H1 (cell line): ENCODE results near the gene UNC79. TPM values are rescaled to one million over a fixed set of nuclear protein-coding genes. Genes with fewer than 3 reads are reported as not detected.

Source experiments
- CTCF ChIA-PET: fragments of 300-600 bp; sonication (Branson Sonifier 250); formaldehyde crosslinking; loops from one replicate; lab custom pipeline; 2021; ENCODE audit not compliant: partially characterized antibody; lab: Charles Lee
- POLR2A ChIA-PET: fragments of 300-600 bp; sonication (Branson Sonifier 250); formaldehyde crosslinking; loops from one replicate; lab custom pipeline; 2021; ENCODE audit warnings: inconsistent platforms; ENCODE audit not compliant: partially characterized antibody; lab: Charles Lee
- DNase-seq, 2 experiments: peaks; one replicate each; pipeline versions ENCODE4 v3.0.0 to v3.0.0-alpha.2; 2010 to 2022; ENCODE audit warnings: low spot score in 2 of 2, low read depth in 1 of 2, mixed read lengths in 1 of 2
- FAIRE-seq: peaks from 2 replicates; lab custom pipeline; 2011; peaks lifted over from hg19 to GRCh38; lab: Jason Lieb, UNC
- H2AFZ ChIP-seq: 2 replicates; pipeline ENCODE4 v1.8.1; 2012; ENCODE audit warnings: low read length, inconsistent platforms
- H2AK5ac ChIP-seq: 2 replicates; pipeline ENCODE4 v1.6.1; 2013; ENCODE audit warnings: low read depth, low read length
- H2BK120ac ChIP-seq: replicated peaks from 2 replicates; pipeline ENCODE3; 2013; ENCODE audit warnings: low read depth, low read length, inconsistent platforms
- H2BK12ac ChIP-seq: 2 replicates; pipeline ENCODE4 v1.6.1; 2013; ENCODE audit warnings: low read depth, low read length
- H2BK15ac ChIP-seq: 2 replicates; pipeline ENCODE4 v1.6.1; 2013; ENCODE audit warnings: low read length
- H2BK20ac ChIP-seq: 2 replicates; pipeline ENCODE4 v1.6.1; 2013; ENCODE audit warnings: low read length
- H2BK5ac ChIP-seq: 2 replicates; pipeline ENCODE4 v1.6.1; 2013; ENCODE audit warnings: low read depth, low read length
- H3K14ac ChIP-seq: 2 replicates; pipeline ENCODE4 v1.6.1; 2013; ENCODE audit warnings: inconsistent platforms; ENCODE audit not compliant: insufficient read length
- H3K18ac ChIP-seq: 2 replicates; pipeline ENCODE4 v1.6.1; 2013; ENCODE audit warnings: low read length; ENCODE audit errors: extremely low read depth
- H3K23ac ChIP-seq: 2 replicates; pipeline ENCODE4 v1.6.1; 2013; ENCODE audit warnings: inconsistent platforms; ENCODE audit not compliant: insufficient read length
- H3K23me2 ChIP-seq: 2 replicates; pipeline ENCODE4 v1.6.1; 2013; ENCODE audit warnings: low read depth, low read length
- H3K27ac ChIP-seq: 2 replicates; pipeline ENCODE4 v1.6.1; 2011; ENCODE audit warnings: low read depth, low read length, inconsistent platforms
- H3K27me3 ChIP-seq, 4 experiments: replicated peaks in 1 of 4; 1 replicate in 1 of 4; 2 replicates in 3 of 4; pipeline versions ENCODE4 v1.6.1 to v1.8.1; 2011 to 2013; ENCODE audit warnings: low read length in 3 of 4, mild to moderate bottlenecking in 3 of 4, inconsistent platforms in 2 of 4, mixed read lengths in 2 of 4, moderate library complexity in 1 of 4; ENCODE audit not compliant: control insufficient read depth in 3 of 4, insufficient read depth in 3 of 4; ENCODE audit errors: extremely low read depth in 1 of 4
- H3K36me3 ChIP-seq, 4 experiments: 2 replicates each; pipeline versions ENCODE4 v1.6.1 to v1.8.1; 2011 to 2013; ENCODE audit warnings: mild to moderate bottlenecking in 4 of 4, low read length in 3 of 4, moderate library complexity in 2 of 4, control low read depth in 1 of 4, inconsistent platforms in 1 of 4; ENCODE audit not compliant: insufficient read depth in 4 of 4, control insufficient read depth in 2 of 4
- H3K4ac ChIP-seq: replicated peaks from 2 replicates; pipeline ENCODE3; 2013; ENCODE audit warnings: low read length, low read depth, mixed read lengths, inconsistent platforms; ENCODE audit not compliant: insufficient read length
- H3K4me1 ChIP-seq, 4 experiments: replicated peaks in 1 of 4; 1 replicate in 1 of 4; 2 replicates in 3 of 4; pipeline versions ENCODE4 v1.6.1 to v1.8.1; 2011 to 2013; ENCODE audit warnings: low read length in 3 of 4, inconsistent platforms in 2 of 4, mixed read lengths in 1 of 4; ENCODE audit not compliant: insufficient read depth in 4 of 4, control insufficient read depth in 3 of 4
- H3K4me2 ChIP-seq, 2 experiments: 2 replicates each; pipeline versions ENCODE4 v1.6.1 to v1.8.1; 2011 to 2013; ENCODE audit warnings: low read depth in 2 of 2, low read length in 2 of 2, control low read depth in 1 of 2, inconsistent platforms in 1 of 2, mild to moderate bottlenecking in 1 of 2; ENCODE audit not compliant: insufficient read depth in 1 of 2
- H3K4me3 ChIP-seq, 4 experiments: fragments of 200-600, 300-600 bp in 1 of 4; sonication (generic), shearing (Covaris generic), sonication (Bioruptor Twin) in 1 of 4; 2 replicates each; pipeline versions ENCODE4 v1.5.1 to v1.8.1; 2011 to 2016; ENCODE audit warnings: low read length in 4 of 4, low read depth in 3 of 4, control low read depth in 2 of 4, inconsistent platforms in 2 of 4, mild to moderate bottlenecking in 2 of 4, mixed read lengths in 1 of 4, moderate library complexity in 1 of 4; ENCODE audit not compliant: insufficient read depth in 2 of 4; ENCODE audit errors: extremely low read depth in 1 of 4
- H3K56ac ChIP-seq: replicated peaks from 2 replicates; pipeline ENCODE3; 2013; ENCODE audit warnings: low read depth, mild to moderate bottlenecking, mixed read lengths, low read length, inconsistent platforms; ENCODE audit not compliant: insufficient read length
- H3K79me1 ChIP-seq: 2 replicates; pipeline ENCODE4 v1.6.1; 2013; ENCODE audit warnings: low read depth, low read length, control low read depth
- H3K79me2 ChIP-seq, 2 experiments: 2 replicates each; pipeline versions ENCODE4 v1.6.1 to v1.8.1; 2012 to 2013; ENCODE audit warnings: low read length in 2 of 2, mild to moderate bottlenecking in 2 of 2, inconsistent platforms in 1 of 2; ENCODE audit not compliant: insufficient read depth in 2 of 2, control insufficient read depth in 1 of 2
- H3K9ac ChIP-seq, 4 experiments: replicated peaks in 1 of 4; 1 replicate in 1 of 4; 2 replicates in 3 of 4; pipeline versions ENCODE4 v1.6.1 to v1.8.1; 2011 to 2013; ENCODE audit warnings: low read depth in 3 of 4, low read length in 3 of 4, control low read depth in 2 of 4, mild to moderate bottlenecking in 2 of 4, moderate library complexity in 2 of 4, inconsistent platforms in 1 of 4; ENCODE audit errors: extremely low read depth in 1 of 4
- H3K9me3 ChIP-seq, 2 experiments: 2 replicates each; pipeline versions ENCODE4 v1.6.1 to v1.8.1; 2012 to 2013; ENCODE audit warnings: mild to moderate bottlenecking in 2 of 2, moderate library complexity in 2 of 2, control low read depth in 1 of 2, inconsistent platforms in 1 of 2, low read depth in 1 of 2, low read length in 1 of 2, mixed read lengths in 1 of 2; ENCODE audit not compliant: insufficient read depth in 2 of 2
- H4K20me1 ChIP-seq, 2 experiments: replicated peaks in 1 of 2; 2 replicates each; pipeline versions ENCODE3 to v1.8.1; 2011 to 2013; ENCODE audit warnings: inconsistent platforms in 2 of 2, low read length in 2 of 2, mild to moderate bottlenecking in 1 of 2; ENCODE audit not compliant: insufficient read depth in 2 of 2, control insufficient read depth in 1 of 2
- H4K5ac ChIP-seq: 2 replicates; pipeline ENCODE4 v1.6.1; 2013; ENCODE audit warnings: low read length, low read depth, mixed read lengths, inconsistent platforms; ENCODE audit not compliant: insufficient read length
- H4K8ac ChIP-seq: 2 replicates; pipeline ENCODE4 v1.8.0; 2013; ENCODE audit warnings: mild to moderate bottlenecking, moderate library complexity, low read length, inconsistent platforms; ENCODE audit not compliant: insufficient read depth; ENCODE audit errors: extremely low read depth
- H4K91ac ChIP-seq: replicated peaks from 2 replicates; pipeline ENCODE3; 2013; ENCODE audit warnings: low read length, mixed read lengths, inconsistent platforms; ENCODE audit not compliant: insufficient read length
- ASH2L ChIP-seq: fragments of 200-600, 300-600 bp; sonication (generic); IDR thresholded peaks from one replicate; pipeline ENCODE4 v1.7.1; 2017; ENCODE audit warnings: low read length
- ATF2 ChIP-seq: IDR thresholded peaks from 2 replicates; pipeline ENCODE4 v1.6.1; 2012; ENCODE audit warnings: low read length, inconsistent platforms
- BRCA1 ChIP-seq: IDR thresholded peaks from 2 replicates; pipeline ENCODE4 v1.6.1; 2012; ENCODE audit warnings: low read depth, low read length, improper control_type of control experiment
- E2F6 ChIP-seq: IDR thresholded peaks from 2 replicates; pipeline ENCODE4 v1.6.1; 2012; ENCODE audit warnings: inconsistent platforms
- GABPA ChIP-seq: IDR thresholded peaks from 2 replicates; pipeline ENCODE4 v1.6.1; 2011; ENCODE audit warnings: mild to moderate bottlenecking, low read length, moderate library complexity, borderline replicate concordance; ENCODE audit not compliant: insufficient read depth
- NRF1 ChIP-seq: IDR thresholded peaks from 2 replicates; pipeline ENCODE4 v1.6.1; 2011; ENCODE audit warnings: mild to moderate bottlenecking, low read depth, low read length, improper control_type of control experiment
- RAD21 ChIP-seq, 2 experiments: IDR thresholded peaks in 1 of 2; conservative IDR thresholded peaks in 1 of 2; 2 replicates each; pipeline ENCODE4 v1.6.1; 2011; ENCODE audit warnings: low read depth in 2 of 2, low read length in 2 of 2, improper control_type of control experiment in 1 of 2, inconsistent platforms in 1 of 2, mild to moderate bottlenecking in 1 of 2, moderate library complexity in 1 of 2
- RXRA ChIP-seq: IDR thresholded peaks from 2 replicates; pipeline ENCODE4 v1.6.1; 2011; ENCODE audit warnings: low read depth, mild to moderate bottlenecking, low read length, moderate library complexity; ENCODE audit not compliant: insufficient read depth
- SAP30 ChIP-seq: fragments of 300-600 bp; sonication (generic); IDR thresholded peaks from 2 replicates; pipeline ENCODE4 v1.7.1; 2012; ENCODE audit warnings: low read length, moderate library complexity, mild to moderate bottlenecking, inconsistent platforms; ENCODE audit not compliant: insufficient read depth, insufficient replicate concordance
- TAF1 ChIP-seq: IDR thresholded peaks from 2 replicates; pipeline ENCODE4 v1.6.1; 2011; ENCODE audit warnings: mild to moderate bottlenecking, low read depth, low read length
- ZNF274 ChIP-seq: IDR thresholded peaks from 2 replicates; pipeline ENCODE4 v1.7.0; 2012; ENCODE audit warnings: low read length, borderline replicate concordance; ENCODE audit errors: extremely low read depth
- WGBS, 2 experiments: shearing (Covaris generic) in 1 of 2; methylation state at CpG; one replicate each; pipeline versions ENCODE4 v1.1.6 to v1.1.7; 2013 to 2015; ENCODE audit warnings: low lambda C conversion rate in 2 of 2, mixed read lengths in 2 of 2, inconsistent platforms in 1 of 2, low coverage in 1 of 2, missing lambda C conversion rate in 1 of 2; ENCODE audit not compliant: insufficient replicate concordance in 2 of 2, insufficient coverage in 1 of 2, insufficient read length in 1 of 2; ENCODE audit errors: extremely low coverage in 1 of 2, missing lambda C conversion rate in 1 of 2; 5-methylcytosine and 5-hydroxymethylcytosine counted together
- polyA plus RNA-seq, 7 experiments: library from polyadenylated mRNA; depleted of rRNA in 3 of 7; stranded (reverse) in 5 of 7; unstranded in 2 of 7; fragments of >200 nt in 5 of 7; fragments of 200-250 nt in 2 of 7; gene quantifications; 1 replicate in 5 of 7; 2 replicates in 1 of 7; 4 replicates in 1 of 7; pipeline versions ENCODE4 v1.2.1 to v1.2.3, GENCODE V29; 2011 to 2013; ENCODE audit warnings: missing spikeins in 2 of 7, mixed read lengths in 2 of 7
- total RNA-seq: library from RNA; stranded (reverse); fragmentation: NEBNext Ultra II Directional; extraction: Animal tissue kit (Norgen Biotek cat#: 25700); gene quantifications from 2 replicates; pipeline ENCODE4 v1.2.1, GENCODE V29; 2021

The UNC79 gene
- total and polyA plus RNA-seq, 2 of the 8 experiments (the other 6 are each of a cell fraction or from before 2014, with no cell fraction given) = 1.8 to 2.3 TPM

DNA sequence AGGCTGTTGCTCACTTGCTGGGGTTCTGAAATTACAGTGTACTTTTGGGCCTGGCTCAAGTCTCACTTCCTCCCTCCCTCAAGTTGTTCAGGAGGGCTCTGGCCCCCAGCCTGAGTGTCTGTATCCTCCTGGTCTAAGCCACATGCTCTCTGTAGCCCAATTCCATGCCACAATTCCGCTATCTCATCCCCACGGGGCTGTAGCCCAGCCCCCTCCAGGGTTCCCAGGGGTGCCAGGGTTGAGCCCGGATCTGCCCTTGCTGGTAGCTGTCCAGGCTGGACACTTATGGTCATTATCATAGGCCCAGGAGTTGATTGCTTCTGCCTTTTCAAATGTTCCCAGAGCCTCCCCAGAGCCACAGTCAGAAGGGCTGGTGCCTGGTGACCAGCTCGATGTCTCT, 292.3 kb downstream of the UNC79 start:
- H2BK15ac ChIP-seq = no peak overlapping the region
- no peak overlapping the region for H3K27ac ChIP-seq
- H4K91ac ChIP-seq = no peak overlapping the region
- H2BK12ac ChIP-seq = no peak overlapping the region
- POLR2A ChIA-PET = no interaction called here
- DNase-seq = no peak
- H2BK5ac ChIP-seq = no peak overlapping the region
- H2AK5ac ChIP-seq = no peak overlapping the region
- H3K23ac ChIP-seq = no peak overlapping the region
- H3K79me1 ChIP-seq = no peaks in the 10 kb centered on the region
- no peak overlapping the region for H3K4ac ChIP-seq
- no peak overlapping the region for H3K4me3 ChIP-seq
- WGBS, 2 experiments = 92% methylated on average over 4 of the region's 4 CpGs; no CpG with 5 or more reads in 1 of the 2 experiments
- no peak overlapping the region for H3K9ac ChIP-seq
- H3K23me2 ChIP-seq = peaks cover 6% of the 10 kb centered on the region; the same call in 1 of the 2 replicates
- no peak overlapping the region for H3K56ac ChIP-seq
- H2AFZ ChIP-seq = no peak overlapping the region
- H3K9me3 ChIP-seq = no peaks in the 10 kb centered on the region
- H3K18ac ChIP-seq = no peak overlapping the region
- no peaks in the 10 kb centered on the region for H3K27me3 ChIP-seq
- no peak overlapping the region for H2BK20ac ChIP-seq
- no peak overlapping the region for H2BK120ac ChIP-seq
- CTCF ChIA-PET = interaction anchor here (1.0 to 1.5 kb wide), 4 partner anchors 11 to 217 kb away, joined by 3 to 5 read pairs (median 4); no protein-coding TSS in a partner anchor
- H3K36me3 ChIP-seq = no peaks in the 10 kb centered on the region
- no peak overlapping the region for H3K4me2 ChIP-seq
- H4K20me1 ChIP-seq = peaks cover 0 to 4% of the 10 kb centered on the region in 2 experiments
- H3K14ac ChIP-seq = no peak overlapping the region
- H3K79me2 ChIP-seq = no peaks in the 10 kb centered on the region
- H3K4me1 ChIP-seq = peaks cover 0 to 3% (median 0%) of the 10 kb centered on the region in 4 experiments; a peak in 1 of 7 replicates
- no peak for FAIRE-seq
- H4K8ac ChIP-seq = no peak overlapping the region
- H4K5ac ChIP-seq = no peak overlapping the region
- TF ChIP-seq RAD21 (IDR thresholded peaks at IDR 0.05 in 1 of 2, conservative IDR thresholded peaks at IDR 0.05 in 1 of 2; ENCODE audit: low read depth in 2 of 2, low read length in 2 of 2) = no peak
- TF ChIP-seq ASH2L = no peak
- no peak for TF ChIP-seq ZNF274
- TF ChIP-seq TAF1 = no peak
- TF ChIP-seq BRCA1 = no peak
- TF ChIP-seq GABPA = no peak
- TF ChIP-seq NRF1 = no peak
- no peak for TF ChIP-seq RXRA
- no peak for TF ChIP-seq SAP30
- TF ChIP-seq E2F6 = no peak
- TF ChIP-seq ATF2 = no peak
